ENCODE results near the gene PLIN3. TPM values are rescaled to one million over a fixed set of nuclear protein-coding genes. Genes with fewer than 3 reads are reported as not detected.

Gene PLIN3
- total RNA-seq, 1 donor from 2014 or later: 73.1 TPM

DNA sequence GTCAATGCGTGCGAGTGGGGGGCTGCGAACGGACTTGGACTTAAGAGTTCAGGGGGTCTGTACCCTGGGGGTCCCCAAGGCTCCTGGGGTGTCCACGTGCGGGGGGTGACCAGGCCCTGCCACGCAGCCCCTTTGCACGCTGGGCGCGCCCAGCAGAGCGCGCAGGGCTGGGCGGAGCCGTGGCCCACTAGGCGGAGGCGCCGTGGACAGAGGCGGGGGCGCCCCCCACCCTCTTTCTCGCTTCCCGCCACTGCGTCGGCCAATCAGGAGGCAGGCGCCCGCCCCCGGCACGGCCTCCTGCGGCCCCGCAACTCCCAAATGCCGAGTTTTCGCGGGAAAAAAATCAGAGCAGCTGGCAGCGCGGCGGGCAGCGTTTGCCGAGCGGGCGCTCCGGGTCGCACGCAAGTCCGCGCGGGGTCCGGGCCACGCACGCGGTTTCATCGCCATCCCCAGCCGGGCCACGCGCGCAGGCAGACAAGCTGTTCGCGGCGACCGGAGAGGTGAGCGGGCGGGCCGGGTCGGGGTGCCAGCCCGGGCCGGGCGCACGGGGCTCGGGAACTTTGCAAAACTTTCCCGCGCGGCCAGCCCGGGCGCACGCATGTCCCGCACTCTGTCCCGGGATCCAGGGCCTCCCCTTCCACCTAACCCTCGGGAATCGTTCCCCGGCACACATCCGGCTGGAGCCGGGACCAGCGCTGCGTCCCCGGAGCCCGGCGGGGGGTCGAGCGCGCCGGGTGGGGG, 41.9 kb upstream of the PLIN3 start, which contains the start of gene UHRF1:
Gene UHRF1, plus strand, starts transcription at position 346 of the 741 bp plus-strand sequence. CDS start 1,385 bp downstream, outside the sequence.
- TF ChIP-seq, protein P1, sequence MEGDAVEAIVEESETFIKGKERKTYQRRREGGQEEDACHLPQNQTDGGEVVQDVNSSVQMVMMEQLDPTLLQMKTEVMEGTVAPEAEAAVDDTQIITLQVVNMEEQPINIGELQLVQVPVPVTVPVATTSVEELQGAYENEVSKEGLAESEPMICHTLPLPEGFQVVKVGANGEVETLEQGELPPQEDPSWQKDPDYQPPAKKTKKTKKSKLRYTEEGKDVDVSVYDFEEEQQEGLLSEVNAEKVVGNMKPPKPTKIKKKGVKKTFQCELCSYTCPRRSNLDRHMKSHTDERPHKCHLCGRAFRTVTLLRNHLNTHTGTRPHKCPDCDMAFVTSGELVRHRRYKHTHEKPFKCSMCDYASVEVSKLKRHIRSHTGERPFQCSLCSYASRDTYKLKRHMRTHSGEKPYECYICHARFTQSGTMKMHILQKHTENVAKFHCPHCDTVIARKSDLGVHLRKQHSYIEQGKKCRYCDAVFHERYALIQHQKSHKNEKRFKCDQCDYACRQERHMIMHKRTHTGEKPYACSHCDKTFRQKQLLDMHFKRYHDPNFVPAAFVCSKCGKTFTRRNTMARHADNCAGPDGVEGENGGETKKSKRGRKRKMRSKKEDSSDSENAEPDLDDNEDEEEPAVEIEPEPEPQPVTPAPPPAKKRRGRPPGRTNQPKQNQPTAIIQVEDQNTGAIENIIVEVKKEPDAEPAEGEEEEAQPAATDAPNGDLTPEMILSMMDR (IDR thresholded peaks at IDR 0.05; ENCODE audit: unreplicated experiment): no peak
- Mint-ChIP-seq H3K4me3 (ENCODE audit: unreplicated experiment) (peak within 1 kb of the TSS; percentile 94), H3K27me3 (ENCODE audit: unreplicated experiment) (peaks cover 2% of the 10 kb centered on the region), H3K27ac (ENCODE audit: unreplicated experiment) (no peak within 1 kb of the TSS), H3K4me1 (ENCODE audit: unreplicated experiment) (peaks cover 9% of the 10 kb centered on the region), H3K36me3 (ENCODE audit: low read depth, unreplicated experiment) (no peaks in the 10 kb centered on the region), H3K9me3 (ENCODE audit: unreplicated experiment) (no peaks in the 10 kb centered on the region)
- DNase-seq (ENCODE audit: low spot score): no peak

GRCh38 chr19:4908781-4909155, 41.3 kb upstream of the PLIN3 start:
- H3K36me3 Mint-ChIP-seq (ENCODE audit: low read depth, unreplicated experiment): no peaks in the 10 kb centered on the region
- peak overlapping the region; percentile 56 for H3K4me3 Mint-ChIP-seq (ENCODE audit: unreplicated experiment)
- no peaks in the 10 kb centered on the region for H3K9me3 Mint-ChIP-seq (ENCODE audit: unreplicated experiment)
- no peak for DNase-seq (ENCODE audit: low spot score)
- TF ChIP-seq, protein P1 (IDR thresholded peaks at IDR 0.05; ENCODE audit: unreplicated experiment): no peak
- H3K27ac Mint-ChIP-seq (ENCODE audit: unreplicated experiment): no peak overlapping the region
- peaks cover 2% of the 10 kb centered on the region for H3K27me3 Mint-ChIP-seq (ENCODE audit: unreplicated experiment)
- H3K4me1 Mint-ChIP-seq (ENCODE audit: unreplicated experiment): peaks cover 9% of the 10 kb centered on the region

- Mint-ChIP-seq H3K4me1 (ENCODE audit: unreplicated experiment) (peaks cover 9% of the 10 kb centered on the region), H3K27me3 (ENCODE audit: unreplicated experiment) (peaks cover 2% of the 10 kb centered on the region), H3K36me3 (ENCODE audit: low read depth, unreplicated experiment) (no peaks in the 10 kb centered on the region), H3K27ac (ENCODE audit: unreplicated experiment) (no peak overlapping the region), H3K4me3 (ENCODE audit: unreplicated experiment) (peak overlapping the region; percentile 44), H3K9me3 (ENCODE audit: unreplicated experiment) (no peaks in the 10 kb centered on the region)
- TF ChIP-seq, protein P1 (IDR thresholded peaks at IDR 0.05; ENCODE audit: unreplicated experiment): no peak
- no peak for DNase-seq (ENCODE audit: low spot score)
These were observed 40.9 kb upstream of the PLIN3 start for GRCh38 chr19:4908360-4908759.

DNA sequence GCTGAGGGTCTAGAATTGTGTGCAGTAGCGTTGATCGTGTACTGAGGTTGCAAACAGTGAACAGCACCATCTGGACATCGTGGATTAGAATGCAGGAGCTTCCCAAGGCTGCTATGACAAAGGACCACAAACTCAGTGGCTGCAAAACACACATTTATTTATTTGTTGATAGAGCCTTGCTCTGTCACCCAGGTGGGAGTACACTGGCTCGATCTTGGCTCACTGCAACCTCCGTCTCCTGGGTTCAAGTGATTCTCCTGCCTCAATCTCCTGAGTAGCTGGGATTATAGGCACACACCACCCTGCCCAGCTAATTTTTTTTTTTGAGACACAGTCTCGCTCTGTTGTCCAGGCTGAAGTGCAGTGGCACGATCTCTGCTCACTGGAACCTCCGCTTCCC, 39.5 kb upstream of the PLIN3 start:
- DNase-seq (ENCODE audit: low spot score): no peak
- Mint-ChIP-seq H3K36me3 (ENCODE audit: low read depth, unreplicated experiment) (no peaks in the 10 kb centered on the region), H3K4me3 (ENCODE audit: unreplicated experiment) (no peak overlapping the region), H3K9me3 (ENCODE audit: unreplicated experiment) (no peaks in the 10 kb centered on the region), H3K27me3 (ENCODE audit: unreplicated experiment) (peaks cover 2% of the 10 kb centered on the region), H3K27ac (ENCODE audit: unreplicated experiment) (no peak overlapping the region), H3K4me1 (ENCODE audit: unreplicated experiment) (peaks cover 9% of the 10 kb centered on the region)
- TF ChIP-seq, protein P1 (IDR thresholded peaks at IDR 0.05; ENCODE audit: unreplicated experiment): no peak

DNA sequence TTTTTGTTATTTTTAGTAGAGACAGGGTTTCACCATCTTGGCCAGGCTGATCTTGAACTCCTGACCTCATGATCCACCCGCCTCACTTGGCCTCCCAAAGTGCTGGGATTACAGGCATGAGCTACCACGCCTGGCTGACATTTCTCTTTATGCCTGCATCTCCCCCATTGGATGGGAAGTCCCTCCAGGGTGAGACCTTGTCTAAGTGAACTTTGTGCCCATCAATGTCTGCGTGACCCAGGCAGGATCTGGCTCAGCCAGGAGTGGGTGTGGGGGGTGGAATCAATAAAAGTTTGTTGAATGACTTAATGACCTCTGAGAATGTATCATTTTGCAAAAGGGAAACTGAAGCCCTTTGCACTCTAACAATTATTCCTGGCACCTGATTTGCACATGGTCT, 37.0 kb upstream of the PLIN3 start:
- H3K27ac Mint-ChIP-seq (ENCODE audit: unreplicated experiment): no peak overlapping the region
- H3K4me3 Mint-ChIP-seq (ENCODE audit: unreplicated experiment): no peak overlapping the region
- no peak for DNase-seq (ENCODE audit: low spot score)
- H3K36me3 Mint-ChIP-seq (ENCODE audit: low read depth, unreplicated experiment): no peaks in the 10 kb centered on the region
- H3K9me3 Mint-ChIP-seq (ENCODE audit: unreplicated experiment): no peaks in the 10 kb centered on the region
- TF ChIP-seq, protein P1 (IDR thresholded peaks at IDR 0.05; ENCODE audit: unreplicated experiment): no peak
- H3K4me1 Mint-ChIP-seq (ENCODE audit: unreplicated experiment): no peaks in the 10 kb centered on the region
- H3K27me3 Mint-ChIP-seq (ENCODE audit: unreplicated experiment): peaks cover 2% of the 10 kb centered on the region
